Left colon (tissue), 2 donors: ENCODE results near the gene TRAPPC12. TPM values are rescaled to one million over a fixed set of nuclear protein-coding genes. Genes with fewer than 3 reads are reported as not detected.
"Not testable (repeated sequence)": the region's sequence is repeated elsewhere in the genome, so short reads cannot be mapped to it uniquely, and the experiment has no call there.

Experiments used
- ATAC-seq: fragments of 200-7000 bp; cut with Tn5 transposase; one replicate; pipeline ENCODE4 v1.9.1; 2020; ENCODE audit warnings: mild to moderate bottlenecking, moderate library complexity
- DNase-seq, 2 donors: peaks; one replicate each; pipeline ENCODE4 v3.0.0-alpha.2; 2020
- intact Hi-C, 2 donors: fragments of 100-400 bp; cut with DNase I in 1 of 2; cut with micrococcal nuclease in 1 of 2; formaldehyde crosslinking; loops; one replicate each; pipeline versions ENCODE4 v1.11.2 to v1.14.0; 2022; cut with DNase I, micrococcal nuclease
- long read RNA-seq: library from polyadenylated mRNA; unstranded; transcript quantifications from one replicate; pipeline ENCODE4 v2.0.0, GENCODE V29; 2021
- total RNA-seq, 2 donors: library from RNA; stranded (reverse); fragmentation: NEBNext Ultra II Directional; extraction: Animal tissue kit (Norgen Biotek cat#: 25700); gene quantifications; one replicate each; pipeline ENCODE4 v1.2.1, GENCODE V29; 2021
- donor health status: DM: no; HTN: no; CAD: no.
- donor health status: DM: yes; HTN: yes; CAD: no.

The TRAPPC12 gene
- 100 to 1,000 TPM in 1 of 2 donors, 10 to 100 TPM in 1; 74.2 to 105 TPM for total RNA-seq
- long read RNA-seq, transcript TRAPPC12-201 (12 exons, 2,508 nt): major isoform, 6 of 38 reads
- long read RNA-seq, partial matches to known transcripts: 19 of 38 reads
- long read RNA-seq, other reads (novel, unspliced or antisense): 13 of 38 reads

- peak; percentile 83 for ATAC-seq
- intact Hi-C loops: no loop called here
- DNase-seq: peak; percentile 93 to 95
Measured at GRCh38 chr2:3379647-3380534, at the start of gene TRAPPC12. TRAPPC12 (plus strand) TSS chr2:3379694; CDS start chr2:3387624, 7,930 bp downstream.

GRCh38 chr2:3332133-3332532, 47.4 kb upstream of the TRAPPC12 start:
- ATAC-seq (no peak), DNase-seq (no peak)
- intact Hi-C loops: no loop called here

- no peak for DNase-seq
- intact Hi-C loops: no loop called here
- no peak for ATAC-seq
Measured at GRCh38 chr2:3334392-3335345, 44.8 kb upstream of the TRAPPC12 start.

GRCh38 chr2:3336844-3337243, 42.6 kb upstream of the TRAPPC12 start:
- DNase-seq: no peak
- intact Hi-C loops: no loop called here
- ATAC-seq: no peak

DNA sequence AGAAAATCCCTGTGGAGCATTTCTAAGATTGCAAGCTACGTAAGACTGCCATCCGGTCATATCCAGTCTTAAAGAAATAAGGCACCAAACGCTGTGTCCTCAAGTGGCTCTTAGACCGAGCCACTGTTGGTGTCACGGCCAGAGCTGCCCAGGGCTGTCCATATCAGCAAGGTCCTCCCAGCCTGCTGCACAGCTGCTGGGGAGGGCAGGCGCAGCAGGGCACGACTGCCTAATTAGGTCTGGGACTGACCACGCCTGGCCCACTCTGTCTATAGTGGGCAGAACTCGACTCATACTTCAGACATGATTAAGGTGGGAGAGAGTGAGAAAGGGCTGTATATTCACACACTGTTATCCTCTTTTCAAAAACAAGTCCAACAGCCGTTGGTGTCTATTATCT, 41.2 kb upstream of the TRAPPC12 start:
- intact Hi-C loops: no loop called here
- ATAC-seq (no peak), DNase-seq (no peak)

- DNase-seq: no peak
- ATAC-seq: no peak
- intact Hi-C loops: no loop called here
Measured at GRCh38 chr2:3340144-3340543, 39.4 kb upstream of the TRAPPC12 start.

- intact Hi-C loops: no loop called here
- DNase-seq (no peak), ATAC-seq (no peak)
Measured at GRCh38 chr2:3341336-3341735, 38.2 kb upstream of the TRAPPC12 start.

GRCh38 chr2:3342324-3342723, 37.2 kb upstream of the TRAPPC12 start:
- intact Hi-C loops: no loop called here
- ATAC-seq: no peak

GRCh38 chr2:3343012-3343411, 36.5 kb upstream of the TRAPPC12 start:
- DNase-seq (no peak), ATAC-seq (no peak)
- intact Hi-C loops: no loop called here

More at GRCh38 chr2:3342324-3342723, 37.2 kb upstream of the TRAPPC12 start:
- no peak for DNase-seq

DNA sequence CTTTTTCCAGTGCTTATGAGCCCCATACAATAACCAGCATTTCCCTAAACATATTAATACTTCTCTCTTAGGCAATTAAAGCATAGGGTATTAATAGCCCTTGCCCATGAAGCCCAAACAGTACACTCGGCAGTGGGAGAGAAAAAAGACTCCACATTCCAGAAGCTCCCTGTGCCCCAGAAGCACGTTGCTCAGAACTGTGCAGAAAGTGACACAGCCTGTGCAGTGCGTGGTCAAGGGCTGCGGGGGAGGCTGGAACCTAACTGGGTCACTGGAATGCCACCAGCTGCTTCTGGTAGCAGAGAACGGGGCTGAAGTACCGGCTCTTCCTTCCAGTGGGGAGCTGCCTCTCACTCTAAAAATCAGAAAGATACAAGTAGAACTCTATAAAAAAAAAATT, 34.6 kb upstream of the TRAPPC12 start:
- intact Hi-C loops: no loop called here
- DNase-seq (no peak), ATAC-seq (no peak)

GRCh38 chr2:3345621-3346020, 33.9 kb upstream of the TRAPPC12 start:
- intact Hi-C loops: no loop called here
- ATAC-seq (no peak), DNase-seq (no peak)

DNA sequence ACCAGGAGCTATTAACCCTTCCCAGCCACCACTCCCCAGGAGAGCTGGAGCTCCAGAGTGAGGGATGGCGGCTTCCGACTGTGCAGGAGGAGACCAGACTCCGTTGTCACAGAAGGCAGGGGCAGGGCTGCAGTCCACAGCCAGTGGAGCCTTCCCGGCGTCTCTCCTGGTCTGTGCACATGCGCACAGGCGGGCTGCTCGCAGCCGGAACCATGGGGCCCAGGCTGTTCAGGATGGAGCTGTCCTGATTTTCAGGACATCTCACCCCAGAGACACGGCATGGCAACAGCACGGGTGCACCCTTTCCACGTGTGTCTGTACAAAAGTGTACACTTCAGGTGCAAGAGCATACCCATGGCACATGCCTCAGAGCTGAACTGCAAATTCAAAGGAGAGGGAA, 30.7 kb upstream of the TRAPPC12 start:
- intact Hi-C loops: no loop called here
- DNase-seq: no peak
- ATAC-seq: no peak

- DNase-seq (no peak), ATAC-seq (no peak)
- intact Hi-C loops: no loop called here
Measured at GRCh38 chr2:3349211-3349693, 30.2 kb upstream of the TRAPPC12 start.

DNA sequence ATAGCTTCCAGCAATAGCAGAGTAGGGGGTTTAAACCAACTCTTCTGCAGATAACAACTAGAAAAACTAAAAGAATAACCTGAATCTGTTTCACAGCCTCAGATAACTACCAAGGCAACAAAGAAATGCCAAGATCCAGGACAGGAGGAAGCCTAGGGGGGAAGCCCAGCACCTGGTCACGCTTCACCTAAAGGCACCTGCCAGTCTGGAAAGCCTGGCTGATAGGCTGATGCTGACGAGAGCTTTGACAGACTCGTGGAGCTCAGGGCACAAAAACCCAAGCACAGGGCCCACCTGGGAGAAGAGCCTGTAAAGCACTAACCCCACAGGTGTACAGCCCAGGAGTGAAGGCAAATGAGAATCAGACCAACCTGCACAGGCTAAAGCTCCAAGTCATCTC, 24.5 kb upstream of the TRAPPC12 start:
- intact Hi-C loops: no loop called here
- no peak for DNase-seq
- ATAC-seq: no peak

GRCh38 chr2:3355951-3356569, 23.4 kb upstream of the TRAPPC12 start:
- ATAC-seq (no peak), DNase-seq (no peak)
- intact Hi-C loops: no loop called here

DNA sequence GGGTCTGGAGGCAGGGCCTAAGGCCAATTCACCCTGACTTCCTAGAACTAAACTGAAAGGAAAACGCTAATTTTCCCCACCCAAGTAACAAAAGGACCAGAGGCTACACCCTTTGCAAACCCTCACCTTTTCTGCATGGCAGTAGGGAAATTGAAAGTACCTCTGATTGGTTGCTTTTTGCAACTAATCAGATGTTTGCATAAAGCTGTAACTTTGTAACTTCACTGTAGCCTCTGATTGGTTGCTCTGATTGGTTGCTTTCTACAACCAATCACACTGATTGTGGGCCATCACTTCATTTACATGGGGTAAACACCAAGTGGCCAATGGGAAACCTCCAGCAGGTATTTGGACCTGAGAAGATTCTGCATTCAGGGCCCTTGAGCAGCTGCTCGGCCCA, 22.7 kb upstream of the TRAPPC12 start:
- no peak for DNase-seq
- intact Hi-C loops: no loop called here

DNA sequence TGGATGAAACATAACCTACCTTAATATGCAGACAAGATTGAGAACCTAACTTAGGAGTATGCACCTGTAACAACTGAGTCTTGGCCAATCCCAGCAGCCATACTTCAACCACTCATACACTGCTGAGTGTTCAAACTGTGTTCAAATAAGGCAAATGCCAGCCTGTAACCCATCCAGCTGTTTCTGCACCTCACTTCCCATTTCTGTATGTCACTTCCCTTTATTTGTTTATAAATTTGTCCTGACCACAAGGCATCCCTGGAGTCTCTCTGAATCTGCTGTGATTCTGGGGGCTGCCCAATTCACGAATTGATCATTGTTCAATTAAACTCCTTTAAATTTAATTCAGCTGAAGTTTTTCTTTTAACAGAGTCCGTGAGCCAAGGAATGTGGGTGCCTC, 22.0 kb upstream of the TRAPPC12 start:
- DNase-seq, ATAC-seq, intact Hi-C loops: not testable (repeated sequence)

More for the DNA sequence above, 22.7 kb upstream of the TRAPPC12 start:
- ATAC-seq: peak; percentile 68

- intact Hi-C loops: no loop called here
- no peak for DNase-seq
- no peak for ATAC-seq
Measured at GRCh38 chr2:3357926-3358325, 21.6 kb upstream of the TRAPPC12 start.
